ENCODE measurements around the gene THOC6. TPM values are rescaled to one million over a fixed set of nuclear protein-coding genes. Genes with fewer than 3 reads are reported as not detected.

The THOC6 gene
- total RNA-seq, 4 donors from 2014 or later = 15.7 to 33.9 (median 26.7) TPM

- ATAC-seq (ENCODE audit: low FRiP score) = no peak
- DNase-seq (ENCODE audit: low spot score) = no peak
- TF ChIP-seq CTCF (IDR thresholded peaks at IDR 0.05) = no peak
Measured at GRCh38 chr16:2991566-2992261, 32.1 kb upstream of the THOC6 start.

GRCh38 chr16:2992383-2993081 lies 31.3 kb upstream of the THOC6 start:
- no peak for TF ChIP-seq CTCF (IDR thresholded peaks at IDR 0.05)
- ATAC-seq (ENCODE audit: low FRiP score) (no peak), DNase-seq (ENCODE audit: low spot score) (no peak)

GRCh38 chr16:2996298-2996697 lies 27.5 kb upstream of the THOC6 start:
- TF ChIP-seq CTCF (IDR thresholded peaks at IDR 0.05) = no peak
- ATAC-seq (ENCODE audit: low FRiP score) = no peak
- DNase-seq (ENCODE audit: low spot score) = no peak

GRCh38 chr16:2999929-3000328 lies 23.9 kb upstream of the THOC6 start:
- DNase-seq (ENCODE audit: low spot score) (no peak), ATAC-seq (ENCODE audit: low FRiP score) (no peak)
- no peak for TF ChIP-seq CTCF (IDR thresholded peaks at IDR 0.05)

GRCh38 chr16:3000540-3000939 lies 23.3 kb upstream of the THOC6 start:
- no peak for TF ChIP-seq CTCF (IDR thresholded peaks at IDR 0.05)
- DNase-seq (ENCODE audit: low spot score) = no peak
- no peak for ATAC-seq (ENCODE audit: low FRiP score)

- ATAC-seq (ENCODE audit: low FRiP score) (no peak), DNase-seq (ENCODE audit: low spot score) (no peak)
- no peak for TF ChIP-seq CTCF (IDR thresholded peaks at IDR 0.05)
Measured at GRCh38 chr16:3001316-3001715, 22.5 kb upstream of the THOC6 start.
